Astrocyte (in vitro differentiated cells and primary cell): ENCODE results near the gene CAMK2B.

Experiments
- EZH2 ChIP-seq: IDR thresholded peaks from 2 replicates; pipeline ENCODE4 v1.6.1; 2012; ENCODE audit warnings: mild to moderate bottlenecking, low read length, inconsistent platforms; ENCODE audit not compliant: insufficient read depth
- TF ChIP-seq, protein P1 (sequence below): IDR thresholded peaks from 2 replicates; pipeline ENCODE4 v1.5.1; 2011; ENCODE audit warnings: low read depth, mild to moderate bottlenecking, inconsistent platforms, low read length, moderate library complexity; ENCODE audit not compliant: insufficient read depth

- TF ChIP-seq, protein P1, sequence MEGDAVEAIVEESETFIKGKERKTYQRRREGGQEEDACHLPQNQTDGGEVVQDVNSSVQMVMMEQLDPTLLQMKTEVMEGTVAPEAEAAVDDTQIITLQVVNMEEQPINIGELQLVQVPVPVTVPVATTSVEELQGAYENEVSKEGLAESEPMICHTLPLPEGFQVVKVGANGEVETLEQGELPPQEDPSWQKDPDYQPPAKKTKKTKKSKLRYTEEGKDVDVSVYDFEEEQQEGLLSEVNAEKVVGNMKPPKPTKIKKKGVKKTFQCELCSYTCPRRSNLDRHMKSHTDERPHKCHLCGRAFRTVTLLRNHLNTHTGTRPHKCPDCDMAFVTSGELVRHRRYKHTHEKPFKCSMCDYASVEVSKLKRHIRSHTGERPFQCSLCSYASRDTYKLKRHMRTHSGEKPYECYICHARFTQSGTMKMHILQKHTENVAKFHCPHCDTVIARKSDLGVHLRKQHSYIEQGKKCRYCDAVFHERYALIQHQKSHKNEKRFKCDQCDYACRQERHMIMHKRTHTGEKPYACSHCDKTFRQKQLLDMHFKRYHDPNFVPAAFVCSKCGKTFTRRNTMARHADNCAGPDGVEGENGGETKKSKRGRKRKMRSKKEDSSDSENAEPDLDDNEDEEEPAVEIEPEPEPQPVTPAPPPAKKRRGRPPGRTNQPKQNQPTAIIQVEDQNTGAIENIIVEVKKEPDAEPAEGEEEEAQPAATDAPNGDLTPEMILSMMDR = no peak
- TF ChIP-seq EZH2 = no peak
Measured at GRCh38 chr7:44213877-44214388, 111.5 kb downstream of the CAMK2B start.
